CD8-positive, alpha-beta memory T cell (primary cell): Measurements from ENCODE around the gene HOXA11. TPM values are rescaled to one million over a fixed set of nuclear protein-coding genes. Genes with fewer than 3 reads are reported as not detected.

Source experiments
- CTCF ChIA-PET: fragments of 350-600 bp; sonication (Branson Sonifier 250); formaldehyde crosslinking; loops from one replicate; lab custom pipeline; 2021; ENCODE audit warnings: antibody characterized with exemption; lab: Charles Lee
- POLR2A ChIA-PET: fragments of 350-600 bp; sonication (Branson Sonifier 250); formaldehyde crosslinking; loops from one replicate; lab custom pipeline; 2021; ENCODE audit warnings: antibody characterized with exemption; lab: Charles Lee
- DNase-seq, 5 donors: peaks; one replicate each; pipeline versions ENCODE4 v3.0.0 to v3.0.0-alpha.2; 2020 to 2022; ENCODE audit warnings: mixed read lengths in 1 of 5
- H3K27ac ChIP-seq: one replicate; pipeline ENCODE4 v1.7.0; 2013; ENCODE audit warnings: low read depth, mild to moderate bottlenecking, low read length, moderate library complexity
- H3K27me3 ChIP-seq: 2 replicates; pipeline ENCODE4 v1.7.0; 2013; ENCODE audit warnings: low read length, mild to moderate bottlenecking; ENCODE audit not compliant: insufficient read depth, poor library complexity, severe bottlenecking
- H3K36me3 ChIP-seq: 2 replicates; pipeline ENCODE4 v1.7.0; 2013; ENCODE audit warnings: mild to moderate bottlenecking, low read length, moderate library complexity; ENCODE audit not compliant: insufficient read depth
- H3K4me1 ChIP-seq: 2 replicates; pipeline ENCODE4 v1.7.0; 2013; ENCODE audit warnings: mild to moderate bottlenecking, low read length, moderate library complexity; ENCODE audit not compliant: insufficient read depth
- H3K4me3 ChIP-seq: 2 replicates; pipeline ENCODE4 v1.7.0; 2013; ENCODE audit warnings: mild to moderate bottlenecking, low read length
- H3K9me3 ChIP-seq: 2 replicates; pipeline ENCODE4 v1.7.0; 2013; ENCODE audit warnings: mild to moderate bottlenecking, low read length
- H3K27ac Mint-ChIP-seq, 8 donors: one replicate each; pipeline ENCODE4 v1.8.0; 2020 to 2021; ENCODE audit warnings: mixed read lengths in 8 of 8, mild to moderate bottlenecking in 6 of 8, inconsistent platforms in 3 of 8, moderate library complexity in 3 of 8
- H3K27me3 Mint-ChIP-seq, 2 donors: one replicate each; pipeline ENCODE4 v1.8.0; 2020 to 2021; ENCODE audit warnings: mixed read lengths in 2 of 2, mild to moderate bottlenecking in 1 of 2, moderate library complexity in 1 of 2
- H3K36me3 Mint-ChIP-seq, 3 donors: one replicate each; pipeline ENCODE4 v1.8.0; 2020 to 2021; ENCODE audit warnings: mixed read lengths in 3 of 3, inconsistent platforms in 1 of 3, mild to moderate bottlenecking in 1 of 3
- H3K4me1 Mint-ChIP-seq, 3 donors: one replicate each; pipeline ENCODE4 v1.8.0; 2020 to 2021; ENCODE audit warnings: mixed read lengths in 3 of 3, inconsistent platforms in 1 of 3, mild to moderate bottlenecking in 1 of 3
- H3K4me3 Mint-ChIP-seq, 7 donors: one replicate each; pipeline ENCODE4 v1.8.0; 2020 to 2021; ENCODE audit warnings: mixed read lengths in 7 of 7, mild to moderate bottlenecking in 6 of 7, moderate library complexity in 4 of 7, inconsistent platforms in 2 of 7
- H3K9me3 Mint-ChIP-seq, 5 donors: one replicate each; pipeline ENCODE4 v1.8.0; 2020 to 2022; ENCODE audit warnings: mixed read lengths in 5 of 5, mild to moderate bottlenecking in 3 of 5, moderate library complexity in 2 of 5, inconsistent platforms in 1 of 5
- polyA plus RNA-seq: library from polyadenylated mRNA; unstranded; fragments of 300-500 nt; fragmentation: Illumina TruSeq; gene quantifications from one replicate; pipeline ENCODE4 v1.2.3, GENCODE V29; 2021
- total RNA-seq, 2 experiments: library from RNA; stranded (reverse); gene quantifications; one replicate each; pipeline ENCODE4 v1.2.3, GENCODE V29; 2021

Gene HOXA11
- total and polyA plus RNA-seq, 3 experiments from 2014 or later, result not detected

DNA sequence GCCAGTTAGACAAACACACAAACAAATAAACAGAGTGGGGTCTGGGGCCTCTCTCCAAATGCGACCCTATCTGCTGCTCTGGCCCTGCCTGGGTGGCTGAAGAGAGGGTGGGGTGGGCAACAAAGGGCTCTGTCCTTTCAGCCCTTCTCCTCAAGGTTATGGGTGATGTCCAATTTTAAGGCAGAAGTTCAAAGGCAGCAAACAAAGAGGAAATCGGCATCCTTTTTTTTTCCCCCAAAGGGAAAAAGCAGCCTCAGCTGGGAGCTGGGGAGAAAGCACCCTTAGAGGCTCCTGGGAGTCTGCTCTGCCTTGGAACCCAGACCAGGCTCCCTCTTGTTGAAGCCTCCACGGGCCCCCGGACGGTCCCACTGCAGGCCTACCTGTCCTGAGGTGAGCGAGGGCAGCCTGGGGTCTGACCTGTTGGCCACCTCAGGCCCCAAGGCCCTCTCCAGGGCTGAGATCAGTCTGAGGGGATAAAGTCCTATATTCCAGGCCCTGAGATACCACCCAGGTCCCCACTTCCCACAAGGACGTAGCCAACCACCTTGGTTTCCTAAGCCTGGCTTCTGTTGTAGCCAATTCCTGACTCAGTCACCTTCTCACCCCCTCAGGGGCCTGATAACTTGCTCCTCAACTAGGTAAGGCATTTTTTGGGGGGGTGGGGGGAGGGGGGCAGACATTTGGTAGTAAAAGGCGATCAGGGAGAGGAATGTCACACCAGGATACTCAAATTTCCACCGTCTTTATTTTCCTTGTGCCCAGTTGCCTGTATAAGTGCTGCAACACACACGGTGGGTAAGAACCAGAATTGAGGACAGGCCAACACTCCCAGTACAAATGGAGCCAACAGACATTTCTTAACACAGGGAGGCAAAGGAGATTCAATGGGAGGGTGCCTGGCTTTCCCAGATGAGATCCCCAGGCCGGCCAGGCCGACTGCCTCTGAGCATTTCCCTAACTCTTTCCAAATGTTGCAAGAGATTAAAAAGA is 4.3 kb downstream of the HOXA11 start:
- Mint-ChIP-seq H3K4me3 (peak overlapping the region in 2 of 7 donors; percentile 24 to 61), H3K27ac (peak overlapping the region in 1 of 8 donors; percentile 70), H3K4me1 (peaks cover 25 to 32% (median 26%) of the 10 kb centered on the region in 3 donors), H3K27me3 (peaks cover 59 to 85% of the 10 kb centered on the region in 2 donors), H3K9me3 (peaks cover 0 to 5% (median 0%) of the 10 kb centered on the region in 5 donors), H3K36me3 (no peaks in the 10 kb centered on the region)
- Histone ChIP-seq H3K9me3 (no peaks in the 10 kb centered on the region), H3K27me3 (peaks cover 53% of the 10 kb centered on the region), H3K4me1 (peaks cover 26% of the 10 kb centered on the region), H3K4me3 (no peak overlapping the region), H3K27ac (no peak overlapping the region), H3K36me3 (no peaks in the 10 kb centered on the region)
- ChIA-PET POLR2A (no interaction called here), CTCF (interaction anchor here (0.6 to 5.2 kb wide), 15 partner anchors 8 to 1324 kb away, joined by 3 to 31 read pairs (median 5); partner anchors contain the start of gene HOXA7)
- DNase-seq, result peak in 1 of 5 donors; percentile 25

GRCh38 chr7:27179503-27180430 is 5.3 kb downstream of the HOXA11 start:
- peak overlapping the region in 1 of 8 donors; percentile 44 for H3K27ac Mint-ChIP-seq
- Histone ChIP-seq H3K36me3 (no peaks in the 10 kb centered on the region), H3K4me3 (no peak overlapping the region), H3K4me1 (peaks cover 16% of the 10 kb centered on the region), H3K27me3 (peaks cover 50% of the 10 kb centered on the region), H3K27ac (no peak overlapping the region), H3K9me3 (no peaks in the 10 kb centered on the region)
- CTCF ChIA-PET, result interaction anchor here (0.6 to 5.2 kb wide), 20 partner anchors 8 to 1323 kb away, joined by 3 to 31 read pairs (median 5); partner anchors contain the start of gene HOXA7
- POLR2A ChIA-PET, result no interaction called here
- no peaks in the 10 kb centered on the region for H3K36me3 Mint-ChIP-seq
- H3K4me3 Mint-ChIP-seq, result peak overlapping the region in 5 of 7 donors; percentile 4 to 45 (median 29)
- peak in 3 of 5 donors; percentile 40 to 58 (median 53) for DNase-seq
- peaks cover 0 to 3% (median 0%) of the 10 kb centered on the region in 5 donors for H3K9me3 Mint-ChIP-seq
- peaks cover 16 to 25% (median 18%) of the 10 kb centered on the region in 3 donors for H3K4me1 Mint-ChIP-seq
- H3K27me3 Mint-ChIP-seq, result peaks cover 59 to 85% of the 10 kb centered on the region in 2 donors

GRCh38 chr7:27179030-27179429 is 6.0 kb downstream of the HOXA11 start:
- Mint-ChIP-seq H3K9me3 (peaks cover 0 to 2% (median 0%) of the 10 kb centered on the region in 5 donors), H3K4me3 (no peak overlapping the region), H3K27ac (peak overlapping the region in 1 of 8 donors; percentile 75), H3K27me3 (peaks cover 62 to 82% of the 10 kb centered on the region in 2 donors), H3K36me3 (no peaks in the 10 kb centered on the region), H3K4me1 (peaks cover 12 to 23% (median 14%) of the 10 kb centered on the region in 3 donors)
- Histone ChIP-seq H3K4me1 (peaks cover 18% of the 10 kb centered on the region), H3K9me3 (no peaks in the 10 kb centered on the region), H3K36me3 (no peaks in the 10 kb centered on the region), H3K27ac (no peak overlapping the region), H3K27me3 (peaks cover 53% of the 10 kb centered on the region), H3K4me3 (no peak overlapping the region)
- POLR2A ChIA-PET, result no interaction called here
- CTCF ChIA-PET, result interaction anchor here (0.9 to 5.2 kb wide), 19 partner anchors 8 to 1322 kb away, joined by 3 to 31 read pairs (median 5); partner anchors contain the start of gene HOXA7
- DNase-seq, result peak in 1 of 5 donors; percentile 10

GRCh38 chr7:27178366-27178765 is 6.7 kb downstream of the HOXA11 start:
- Mint-ChIP-seq H3K36me3 (no peaks in the 10 kb centered on the region), H3K4me3 (no peak overlapping the region), H3K4me1 (peaks cover 8 to 18% (median 10%) of the 10 kb centered on the region in 3 donors), H3K27me3 (peaks cover 57 to 77% of the 10 kb centered on the region in 2 donors), H3K27ac (peak overlapping the region in 1 of 8 donors; percentile 23), H3K9me3 (peaks cover 0 to 2% (median 0%) of the 10 kb centered on the region in 5 donors)
- ChIA-PET CTCF (interaction anchor here (0.9 to 5.2 kb wide), 10 partner anchors 9 to 496 kb away, joined by 3 to 31 read pairs (median 6); no protein-coding TSS in a partner anchor), POLR2A (no interaction called here)
- Histone ChIP-seq H3K4me1 (peaks cover 15% of the 10 kb centered on the region), H3K27ac (no peak overlapping the region), H3K9me3 (no peaks in the 10 kb centered on the region), H3K36me3 (no peaks in the 10 kb centered on the region), H3K4me3 (no peak overlapping the region), H3K27me3 (peaks cover 48% of the 10 kb centered on the region)
- no peak for DNase-seq

DNA sequence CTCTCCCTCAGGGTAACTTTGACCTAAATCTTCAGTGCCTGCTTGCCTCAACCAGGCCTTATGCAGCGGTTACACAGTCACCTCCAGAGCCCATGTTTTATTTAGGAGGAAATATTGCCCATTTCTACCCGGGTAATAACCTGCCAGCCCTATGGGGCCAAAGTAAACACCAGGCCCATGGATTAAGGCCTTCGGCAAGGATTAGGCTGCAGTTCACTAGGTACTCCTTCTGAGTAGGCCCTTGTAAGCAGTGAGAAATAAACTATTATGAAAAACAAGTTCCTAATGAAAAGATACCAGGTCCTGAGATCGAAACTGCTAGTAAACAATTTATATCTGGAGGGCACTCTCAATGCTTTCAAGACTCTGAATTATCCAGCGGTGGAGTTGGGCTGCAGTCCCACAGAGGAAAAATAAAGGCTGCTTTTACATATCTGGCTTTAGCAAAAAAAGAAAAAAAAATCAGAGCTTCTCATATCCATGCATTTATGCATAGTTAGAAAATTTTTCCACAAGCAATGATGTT is 7.2 kb downstream of the HOXA11 start:
- ChIA-PET CTCF (interaction anchor here (1.2 to 5.2 kb wide), 6 partner anchors 10 to 327 kb away, joined by 3 to 31 read pairs (median 6); no protein-coding TSS in a partner anchor), POLR2A (no interaction called here)
- H3K36me3 ChIP-seq, result no peaks in the 10 kb centered on the region
- H3K27me3 ChIP-seq, result peaks cover 48% of the 10 kb centered on the region
- Mint-ChIP-seq H3K9me3 (peaks cover 0 to 2% (median 0%) of the 10 kb centered on the region in 5 donors), H3K4me1 (peaks cover 8 to 16% (median 10%) of the 10 kb centered on the region in 3 donors), H3K27ac (peak overlapping the region in 1 of 8 donors; percentile 23), H3K4me3 (peak overlapping the region in 1 of 7 donors; percentile 62), H3K27me3 (peaks cover 54 to 72% of the 10 kb centered on the region in 2 donors), H3K36me3 (no peaks in the 10 kb centered on the region)
- no peak for DNase-seq
- H3K4me1 ChIP-seq, result peaks cover 15% of the 10 kb centered on the region
- H3K4me3 ChIP-seq, result no peak overlapping the region
- H3K27ac ChIP-seq, result no peak overlapping the region
- H3K9me3 ChIP-seq, result no peaks in the 10 kb centered on the region

- H3K4me1 ChIP-seq, result peaks cover 22% of the 10 kb centered on the region
- peaks cover 0 to 6% (median 0%) of the 10 kb centered on the region in 5 donors for H3K9me3 Mint-ChIP-seq
- no peaks in the 10 kb centered on the region for H3K36me3 Mint-ChIP-seq
- H3K27ac Mint-ChIP-seq, result peak overlapping the region in 1 of 8 donors; percentile 23
- H3K4me3 ChIP-seq, result no peak overlapping the region
- peaks cover 53 to 72% of the 10 kb centered on the region in 2 donors for H3K27me3 Mint-ChIP-seq
- peaks cover 12 to 19% (median 12%) of the 10 kb centered on the region in 3 donors for H3K4me1 Mint-ChIP-seq
- H3K9me3 ChIP-seq, result no peaks in the 10 kb centered on the region
- peak overlapping the region in 1 of 7 donors; percentile 62 for H3K4me3 Mint-ChIP-seq
- peak in 1 of 5 donors; percentile 13 for DNase-seq
- H3K27ac ChIP-seq, result no peak overlapping the region
- ChIA-PET CTCF (interaction anchor here (1.2 to 5.2 kb wide), 4 partner anchors 10 to 495 kb away, joined by 4 to 31 read pairs (median 7); no protein-coding TSS in a partner anchor), POLR2A (no interaction called here)
- H3K36me3 ChIP-seq, result no peaks in the 10 kb centered on the region
- peaks cover 48% of the 10 kb centered on the region for H3K27me3 ChIP-seq
Observed at GRCh38 chr7:27176962-27177794, 7.9 kb downstream of the HOXA11 start.
